B cell (primary cell): Measurements from ENCODE around the gene THEM5. TPM values are rescaled to one million over a fixed set of nuclear protein-coding genes. Genes with fewer than 3 reads are reported as not detected.

Source experiments
- ATAC-seq: fragments of 200-7000 bp; cut with Tn5 transposase; one replicate; pipeline ENCODE4 v1.10.0; 2021; ENCODE audit warnings: low read depth, mild to moderate bottlenecking, moderate number of reproducible peaks, moderate library complexity
- CTCF ChIA-PET: fragments of 350-600 bp; sonication (Branson Sonifier 250); formaldehyde crosslinking; loops from one replicate; lab custom pipeline; 2021; ENCODE audit warnings: antibody characterized with exemption, inconsistent platforms; lab: Charles Lee
- POLR2A ChIA-PET: fragments of 350-600 bp; sonication (Branson Sonifier 250); formaldehyde crosslinking; loops from one replicate; lab custom pipeline; 2021; ENCODE audit warnings: antibody characterized with exemption; lab: Charles Lee
- DNase-seq: peaks from one replicate; pipeline ENCODE4 v3.0.0; 2013
- H2AFZ ChIP-seq: 2 replicates; pipeline ENCODE4 v1.6.1; 2012; ENCODE audit warnings: mild to moderate bottlenecking, low read depth, low read length; ENCODE audit not compliant: insufficient read depth, poor library complexity, severe bottlenecking
- H3K27ac ChIP-seq, 2 donors: 1 replicate in 1 of 2; 2 replicates in 1 of 2; pipeline ENCODE4 v1.5.1; 2012 to 2013; ENCODE audit warnings: low read length in 2 of 2, mild to moderate bottlenecking in 2 of 2, moderate library complexity in 1 of 2
- H3K27me3 ChIP-seq, 4 experiments: fragments of 200-600 bp in 1 of 4; sonication (generic) in 1 of 4; replicated peaks in 1 of 4; 1 replicate in 2 of 4; 2 replicates in 2 of 4; pipeline versions ENCODE4 v1.6.1 to v1.7.0; 2013 to 2016; ENCODE audit warnings: low read length in 3 of 4, mild to moderate bottlenecking in 2 of 4, mixed read lengths in 1 of 4, moderate library complexity in 1 of 4; ENCODE audit not compliant: insufficient read depth in 4 of 4, control insufficient read depth in 3 of 4; ENCODE audit errors: control extremely low read depth in 1 of 4
- H3K36me3 ChIP-seq, 2 experiments: replicated peaks in 1 of 2; 1 replicate in 1 of 2; 2 replicates in 1 of 2; pipeline versions ENCODE4 v1.6.1 to v1.7.1; 2013; ENCODE audit warnings: low read length in 1 of 2; ENCODE audit not compliant: insufficient read depth in 2 of 2, control insufficient read depth in 1 of 2; ENCODE audit errors: control extremely low read depth in 1 of 2, extremely low read depth in 1 of 2
- H3K4me1 ChIP-seq, 2 donors: fragments of 200-600 bp in 1 of 2; sonication (generic) in 1 of 2; 1 replicate in 1 of 2; 2 replicates in 1 of 2; pipeline versions ENCODE4 v1.5.1 to v1.6.1; 2013 to 2017; ENCODE audit warnings: low read length in 2 of 2; ENCODE audit not compliant: control insufficient read depth in 2 of 2, insufficient read depth in 2 of 2
- H3K4me2 ChIP-seq: replicated peaks from 2 replicates; pipeline ENCODE3; 2012; ENCODE audit warnings: mild to moderate bottlenecking, low read depth, low read length; ENCODE audit not compliant: poor library complexity, severe bottlenecking
- H3K4me3 ChIP-seq, 5 experiments: fragments of 200-600 bp in 1 of 5; sonication (generic) in 1 of 5; 1 replicate in 3 of 5; 2 replicates in 2 of 5; pipeline versions ENCODE4 v1.5.1 to v1.7.0; 2011 to 2016; ENCODE audit warnings: low read length in 4 of 5, mild to moderate bottlenecking in 4 of 5, low read depth in 2 of 5, control low read depth in 1 of 5, moderate library complexity in 1 of 5; ENCODE audit not compliant: insufficient read depth in 1 of 5; ENCODE audit errors: control extremely low read depth in 1 of 5, extremely low read depth in 1 of 5
- H3K79me2 ChIP-seq: fragments of 200-600 bp; sonication (generic); one replicate; pipeline ENCODE4 v1.6.0; 2016; ENCODE audit warnings: low read length; ENCODE audit not compliant: control insufficient read depth, insufficient read depth
- H3K9ac ChIP-seq: fragments of 200-600 bp; sonication (generic); 2 replicates; pipeline ENCODE4 v1.6.1; 2017; ENCODE audit warnings: mild to moderate bottlenecking, low read length, moderate library complexity
- H3K9me3 ChIP-seq, 3 donors: one replicate each; pipeline versions ENCODE4 v1.6.1 to v1.7.1; 2013; ENCODE audit warnings: low read length in 2 of 3; ENCODE audit not compliant: control insufficient read depth in 2 of 3, insufficient read depth in 1 of 3; ENCODE audit errors: control extremely low read depth in 1 of 3
- H4K20me1 ChIP-seq: 2 replicates; pipeline ENCODE4 v1.6.0; 2012; ENCODE audit warnings: mild to moderate bottlenecking, low read length; ENCODE audit not compliant: insufficient read depth, control insufficient read depth, poor library complexity, severe bottlenecking
- H3K27ac Mint-ChIP-seq: one replicate; pipeline ENCODE4 v1.8.0; 2021; ENCODE audit warnings: mixed read lengths
- H3K27me3 Mint-ChIP-seq: one replicate; pipeline ENCODE4 v1.8.0; 2021; ENCODE audit warnings: mixed read lengths
- H3K4me1 Mint-ChIP-seq: one replicate; pipeline ENCODE4 v1.8.0; 2021; ENCODE audit warnings: mixed read lengths
- H3K4me3 Mint-ChIP-seq: one replicate; pipeline ENCODE4 v1.8.0; 2021; ENCODE audit warnings: mixed read lengths
- H3K9me3 Mint-ChIP-seq: one replicate; pipeline ENCODE4 v1.8.0; 2022; ENCODE audit warnings: mixed read lengths; ENCODE audit not compliant: insufficient read depth
- CTCF ChIP-seq: fragments of 200-600 bp; IDR thresholded peaks from one replicate; pipeline ENCODE4 v1.8.0; 2022; ENCODE audit warnings: antibody characterized with exemption, mild to moderate bottlenecking
- EZH2 ChIP-seq: IDR thresholded peaks from 2 replicates; pipeline ENCODE4 v1.6.1; 2012; ENCODE audit warnings: borderline replicate concordance, low read depth, mild to moderate bottlenecking, moderate library complexity, low read length; ENCODE audit not compliant: insufficient read depth, poor library complexity, severe bottlenecking
- WGBS: methylation state at CpG from one replicate; pipeline ENCODE4 v1.1.5; 2013; ENCODE audit warnings: missing lambda C conversion rate; ENCODE audit not compliant: insufficient coverage; 5-methylcytosine and 5-hydroxymethylcytosine counted together
- intact Hi-C: fragments of 100-400 bp; cut with micrococcal nuclease; formaldehyde crosslinking; loops from one replicate; pipeline ENCODE4 v1.10.0; 2022
- polyA plus RNA-seq: library from polyadenylated mRNA; depleted of rRNA; stranded (reverse); fragments of >200 nt; gene quantifications from 2 replicates; pipeline ENCODE4 v1.2.3, GENCODE V29; 2012
- total RNA-seq, 2 donors: library from RNA; stranded (reverse); fragments of 120-200 nt in 1 of 2; gene quantifications; 1 replicate in 1 of 2; 2 replicates in 1 of 2; pipeline versions ENCODE4 v1.2.3 to v1.2.4, GENCODE V29; 2013 to 2022

Gene THEM5
- total and polyA plus RNA-seq, 2 donors (not counting 1 experiment from before 2014, with no cell fraction given) = not detected

- Mint-ChIP-seq H3K4me1 (peaks cover 8% of the 10 kb centered on the region), H3K4me3 (no peak overlapping the region), H3K27ac (no peak overlapping the region), H3K27me3 (peaks cover 12% of the 10 kb centered on the region), H3K9me3 (no peaks in the 10 kb centered on the region)
- DNase-seq (no peak), ATAC-seq (no peak)
- intact Hi-C loops = no loop called here
- Histone ChIP-seq H3K27ac (no peak overlapping the region), H3K9me3 (no peaks in the 10 kb centered on the region), H3K36me3 (no peaks in the 10 kb centered on the region), H3K4me3 (no peak overlapping the region), H2AFZ (no peak overlapping the region), H3K9ac (no peak overlapping the region), H4K20me1 (no peaks in the 10 kb centered on the region), H3K4me2 (no peak overlapping the region), H3K4me1 (peaks cover 0 to 1% of the 10 kb centered on the region in 2 donors), H3K27me3 (peaks cover 0 to 9% (median 0%) of the 10 kb centered on the region in 4 experiments), H3K79me2 (no peaks in the 10 kb centered on the region)
- POLR2A ChIA-PET = no interaction called here
- TF ChIP-seq CTCF = no peak
- no peak for TF ChIP-seq EZH2
- 81% methylated on average over 2 of the region's 3 CpGs for WGBS
- CTCF ChIA-PET = interaction anchor here (0.6 kb wide), 1 partner anchor 37 kb away, joined by 3 read pairs; no protein-coding TSS in a partner anchor
Observed at GRCh38 chr1:151849126-151849525, 4.4 kb downstream of the THEM5 start.

- intact Hi-C loops = no loop called here
- ChIA-PET POLR2A (interaction anchor here (0.6 kb wide), 1 partner anchor 332 kb away, joined by 3 read pairs; no protein-coding TSS in a partner anchor), CTCF (interaction anchor here (2.1 kb wide), 1 partner anchor 10 kb away, joined by 4 read pairs; no protein-coding TSS in a partner anchor)
- TF ChIP-seq EZH2 (no peak), CTCF (no peak)
- Mint-ChIP-seq H3K27me3 (peaks cover 12% of the 10 kb centered on the region), H3K4me1 (peaks cover 13% of the 10 kb centered on the region), H3K27ac (no peak overlapping the region), H3K4me3 (no peak overlapping the region), H3K9me3 (no peaks in the 10 kb centered on the region)
- no peak overlapping the region for H3K9ac ChIP-seq
- peaks cover 0 to 3% (median 0%) of the 10 kb centered on the region in 3 donors for H3K9me3 ChIP-seq
- H4K20me1 ChIP-seq = no peaks in the 10 kb centered on the region
- H3K27ac ChIP-seq = no peak overlapping the region
- 75% methylated on average over 6 of the region's 11 CpGs for WGBS
- H3K4me2 ChIP-seq = no peak overlapping the region
- H3K4me3 ChIP-seq = no peak overlapping the region
- H3K4me1 ChIP-seq = peaks cover 7 to 8% of the 10 kb centered on the region in 2 donors
- no peak overlapping the region for H2AFZ ChIP-seq
- H3K79me2 ChIP-seq = no peaks in the 10 kb centered on the region
- H3K36me3 ChIP-seq = no peaks in the 10 kb centered on the region
- no peak for ATAC-seq
- H3K27me3 ChIP-seq = peaks cover 0 to 9% (median 0%) of the 10 kb centered on the region in 4 experiments
- DNase-seq = no peak
Observed at GRCh38 chr1:151847867-151848596, 5.5 kb downstream of the THEM5 start.
